GM19099 (cell line): ENCODE results near the gene MFN2.

ENCODE experiments used
- POLR2A ChIP-seq: IDR thresholded peaks from 3 replicates; pipeline ENCODE4 v1.6.1; 2011; ENCODE audit warnings: low read depth; ENCODE audit not compliant: insufficient read length; ENCODE audit errors: extremely low read depth

MFN2 gene

GRCh38 chr1:12028248-12028647 lies 48.0 kb downstream of the MFN2 start:
- no peak for TF ChIP-seq POLR2A

- TF ChIP-seq POLR2A = no peak
Observed at GRCh38 chr1:12028957-12029511, 48.8 kb downstream of the MFN2 start.

GRCh38 chr1:12029720-12030339 lies 49.6 kb downstream of the MFN2 start:
- TF ChIP-seq POLR2A = no peak

- TF ChIP-seq POLR2A = no peak
Observed at GRCh38 chr1:12031039-12031980, 51.1 kb downstream of the MFN2 start.

GRCh38 chr1:12032161-12032621 lies 51.9 kb downstream of the MFN2 start:
- no peak for TF ChIP-seq POLR2A

GRCh38 chr1:12034381-12034801 lies 54.1 kb downstream of the MFN2 start:
- TF ChIP-seq POLR2A = no peak

GRCh38 chr1:12035312-12035711 lies 55.1 kb downstream of the MFN2 start:
- TF ChIP-seq POLR2A = no peak

- TF ChIP-seq POLR2A = no peak
Observed at GRCh38 chr1:12037486-12038355, 57.5 kb downstream of the MFN2 start.

- no peak for TF ChIP-seq POLR2A
Observed at GRCh38 chr1:12038356-12039163, 58.3 kb downstream of the MFN2 start.

GRCh38 chr1:12039164-12039525 lies 58.9 kb downstream of the MFN2 start:
- no peak for TF ChIP-seq POLR2A

GRCh38 chr1:12040457-12041051 lies 60.3 kb downstream of the MFN2 start:
- TF ChIP-seq POLR2A = no peak

GRCh38 chr1:12046749-12047119 lies 66.5 kb downstream of the MFN2 start:
- TF ChIP-seq POLR2A = no peak

- TF ChIP-seq POLR2A = peak; percentile 5
Observed at GRCh38 chr1:12047120-12047876, 67.1 kb downstream of the MFN2 start.
